Right lobe of liver (tissue), 4 donors: ENCODE data around the gene ITGB1BP2.
A peak's percentile ranks its signal among the peaks of the same experiment; 100 is the strongest.

Experiments
- POLR2A ChIP-seq: fragments of 450-650 bp; IDR thresholded peaks from one replicate; pipeline ENCODE4 v1.6.1; 2017; ENCODE audit warnings: antibody characterized with exemption, mild to moderate bottlenecking
- TF ChIP-seq, protein P1 (sequence below), 4 donors: fragments of 200-600 bp in 3 of 4; fragments of 450-650 bp in 1 of 4; IDR thresholded peaks; one replicate each; pipeline versions ENCODE4 v1.5.1 to v1.8.0; 2016 to 2022; ENCODE audit warnings: antibody characterized with exemption in 4 of 4, mild to moderate bottlenecking in 2 of 4
- donor health status: DM: no; HTN: no; CAD: no.
- donor health status: DM: no; HTN: no; CAD: no.
- donor health status: DM: no; HTN: yes; CAD: no.

DNA sequence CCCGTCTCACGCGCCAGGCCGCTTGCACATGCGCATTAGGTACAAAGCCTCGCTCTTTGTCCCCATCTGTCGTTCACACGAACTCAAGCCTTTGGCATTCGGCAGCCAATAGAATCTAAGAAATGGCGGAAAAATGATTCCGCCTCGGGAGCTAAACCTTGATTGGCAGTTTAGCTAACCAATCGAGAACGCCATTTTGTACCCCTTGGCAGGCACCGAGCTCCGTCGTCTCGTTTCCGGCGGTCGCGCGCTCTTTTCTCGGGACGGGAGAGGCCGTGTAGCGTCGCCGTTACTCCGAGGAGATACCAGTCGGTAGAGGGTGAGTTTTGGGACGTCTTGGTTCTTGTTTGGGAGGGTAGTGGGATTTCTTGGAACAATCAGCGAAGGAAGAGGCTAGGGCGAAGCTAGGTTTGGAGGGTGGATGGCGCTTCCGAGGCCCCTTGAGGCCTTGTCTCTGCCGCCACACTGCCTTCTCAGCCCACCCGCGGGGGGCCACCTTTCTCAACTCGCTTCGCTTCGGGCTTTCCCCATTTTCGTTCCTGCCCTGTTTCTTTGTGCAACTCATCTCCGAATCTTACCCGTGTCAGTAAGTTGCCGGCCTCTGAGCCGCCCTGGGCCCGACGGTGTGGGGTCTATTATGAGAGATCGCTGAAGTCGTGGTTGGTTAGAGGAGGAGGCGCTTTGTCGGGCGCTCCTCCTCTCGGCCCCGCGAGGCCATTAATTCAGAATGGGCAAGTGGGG lies 18.0 kb upstream of the ITGB1BP2 start, which contains the start of gene NONO:
- TF ChIP-seq, protein P1, sequence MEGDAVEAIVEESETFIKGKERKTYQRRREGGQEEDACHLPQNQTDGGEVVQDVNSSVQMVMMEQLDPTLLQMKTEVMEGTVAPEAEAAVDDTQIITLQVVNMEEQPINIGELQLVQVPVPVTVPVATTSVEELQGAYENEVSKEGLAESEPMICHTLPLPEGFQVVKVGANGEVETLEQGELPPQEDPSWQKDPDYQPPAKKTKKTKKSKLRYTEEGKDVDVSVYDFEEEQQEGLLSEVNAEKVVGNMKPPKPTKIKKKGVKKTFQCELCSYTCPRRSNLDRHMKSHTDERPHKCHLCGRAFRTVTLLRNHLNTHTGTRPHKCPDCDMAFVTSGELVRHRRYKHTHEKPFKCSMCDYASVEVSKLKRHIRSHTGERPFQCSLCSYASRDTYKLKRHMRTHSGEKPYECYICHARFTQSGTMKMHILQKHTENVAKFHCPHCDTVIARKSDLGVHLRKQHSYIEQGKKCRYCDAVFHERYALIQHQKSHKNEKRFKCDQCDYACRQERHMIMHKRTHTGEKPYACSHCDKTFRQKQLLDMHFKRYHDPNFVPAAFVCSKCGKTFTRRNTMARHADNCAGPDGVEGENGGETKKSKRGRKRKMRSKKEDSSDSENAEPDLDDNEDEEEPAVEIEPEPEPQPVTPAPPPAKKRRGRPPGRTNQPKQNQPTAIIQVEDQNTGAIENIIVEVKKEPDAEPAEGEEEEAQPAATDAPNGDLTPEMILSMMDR (IDR thresholded peaks at IDR 0.05) = peak in 1 of 4 donors; percentile 4
- peak; percentile 74 for TF ChIP-seq POLR2A
